Stomach (tissue), 9 donors: ENCODE measurements around the gene DYRK1B. TPM values are rescaled to one million over a fixed set of nuclear protein-coding genes. Genes with fewer than 3 reads are reported as not detected.

ENCODE experiments used
- DNase-seq, 2 donors: peaks; one replicate each; pipeline versions ENCODE4 v3.0.0 to v3.0.0-alpha.2; 2013 to 2019
- H3K27ac ChIP-seq, 5 donors: fragments of 200-600 bp in 4 of 5; sonication (generic) in 4 of 5; one replicate each; pipeline ENCODE4 v1.5.1; 2013 to 2019; ENCODE audit warnings: mild to moderate bottlenecking in 1 of 5, moderate library complexity in 1 of 5
- H3K27me3 ChIP-seq, 3 donors: fragments of 200-600 bp; sonication (generic); one replicate each; pipeline ENCODE4 v1.5.1; 2017 to 2019; ENCODE audit warnings: mixed run types in 1 of 3
- H3K36me3 ChIP-seq, 4 donors: fragments of 200-600 bp; sonication (generic); 1 replicate in 3 of 4; 2 replicates in 1 of 4; pipeline ENCODE4 v1.5.1; 2016 to 2019
- H3K4me1 ChIP-seq, 4 donors: fragments of 200-600 bp; sonication (generic); one replicate each; pipeline ENCODE4 v1.5.1; 2016 to 2019
- H3K4me3 ChIP-seq, 4 donors: fragments of 200-600 bp; sonication (generic) in 3 of 4; one replicate each; pipeline ENCODE4 v1.5.1; 2016 to 2019; ENCODE audit warnings: mild to moderate bottlenecking in 1 of 4
- H3K9me3 ChIP-seq, 4 donors: fragments of 200-600 bp; sonication (generic); one replicate each; pipeline ENCODE4 v1.5.1; 2016 to 2019
- CTCF ChIP-seq, 7 experiments: fragments of 450-650 bp in 4 of 7; fragments of 200-600 bp in 3 of 7; sonication (generic) in 3 of 7; IDR thresholded peaks; one replicate each; pipeline ENCODE4 v1.5.1; 2016 to 2019; ENCODE audit warnings: antibody characterized with exemption in 7 of 7, control low read depth in 2 of 7, mild to moderate bottlenecking in 1 of 7
- EP300 ChIP-seq: sonication (generic); formaldehyde crosslinking; IDR thresholded peaks from one replicate; pipeline ENCODE4 v1.6.1; 2017; ENCODE audit warnings: antibody characterized with exemption
- POLR2A ChIP-seq, 4 donors: fragments of 450-650 bp; IDR thresholded peaks; one replicate each; pipeline ENCODE4 v1.6.1; 2016; ENCODE audit warnings: antibody characterized with exemption in 4 of 4, control low read depth in 2 of 4, mild to moderate bottlenecking in 1 of 4, moderate library complexity in 1 of 4
- POLR2AphosphoS5 ChIP-seq, 3 donors: sonication (generic); formaldehyde crosslinking; IDR thresholded peaks; one replicate each; pipeline ENCODE4 v1.6.1; 2016; ENCODE audit warnings: antibody characterized with exemption in 3 of 3
- WGBS, 5 donors: extraction: QIAGEN DNeasy Blood & Tissue Kit in 3 of 5; methylation state at CpG; one replicate each; pipeline versions ENCODE4 v1.1.5 to v1.1.7; 2013 to 2018; 5-methylcytosine and 5-hydroxymethylcytosine counted together
- intact Hi-C: fragments of 100-400 bp; cut with DNase I; formaldehyde crosslinking; loops from one replicate; pipeline ENCODE4 v1.15.1; 2023; ENCODE audit warnings: low total_unique reads
- polyA plus RNA-seq, 3 donors: library from polyadenylated mRNA; stranded (reverse); fragments of 200-250 nt; gene quantifications; one replicate each; pipeline ENCODE4 v1.2.3, GENCODE V29; 2013
- total RNA-seq, 5 donors: library from RNA; depleted of rRNA; stranded (reverse); fragments of >200 nt; gene quantifications; one replicate each; pipeline versions ENCODE4 v1.1.0 to v1.2.3, GENCODE V29; 2014 to 2016
- donor health status: healthy with polysubstance abuse.
- donor health status: Bipolar disorder and iron deficiency.
- donor health status: healthy.

The DYRK1B gene
- total and polyA plus RNA-seq, 8 donors: 3.9 to 28.4 (median 9.9) TPM

GRCh38 chr19:39828654-39829032, 5.3 kb downstream of the DYRK1B start:
- intact Hi-C loops: no loop called here
- Histone ChIP-seq H3K27me3 (no peaks in the 10 kb centered on the region), H3K36me3 (peaks cover 45 to 68% (median 66%) of the 10 kb centered on the region in 4 donors), H3K4me3 (no peak overlapping the region), H3K9me3 (no peaks in the 10 kb centered on the region), H3K27ac (peak overlapping the region in 1 of 5 donors; percentile 14), H3K4me1 (peaks cover 22 to 37% (median 34%) of the 10 kb centered on the region in 4 donors)
- no peak for DNase-seq
- TF ChIP-seq POLR2A (IDR thresholded peaks at IDR 0.05) (no peak), POLR2AphosphoS5 (IDR thresholded peaks at IDR 0.05) (no peak), CTCF (IDR thresholded peaks at IDR 0.05) (no peak), EP300 (no peak)
- 55 to 67% (median 65%) methylated on average over 5 of the region's 5 CpGs for WGBS, 5 donors

- H3K27ac ChIP-seq: peak overlapping the region in 1 of 5 donors; percentile 14
- no peaks in the 10 kb centered on the region for H3K9me3 ChIP-seq
- no peak overlapping the region for H3K4me3 ChIP-seq
- no peaks in the 10 kb centered on the region for H3K27me3 ChIP-seq
- WGBS, 5 donors: 74 to 82% (median 76%) methylated on average over 26 of the region's 26 CpGs
- H3K36me3 ChIP-seq: peaks cover 45 to 68% (median 66%) of the 10 kb centered on the region in 4 donors
- intact Hi-C loops: no loop called here
- no peak for TF ChIP-seq CTCF (IDR thresholded peaks at IDR 0.05)
- no peak for TF ChIP-seq EP300
- no peak for TF ChIP-seq POLR2A (IDR thresholded peaks at IDR 0.05)
- TF ChIP-seq POLR2AphosphoS5 (IDR thresholded peaks at IDR 0.05): no peak
- DNase-seq: no peak
- H3K4me1 ChIP-seq: peaks cover 23 to 38% (median 34%) of the 10 kb centered on the region in 4 donors
These were observed 5.8 kb downstream of the DYRK1B start for GRCh38 chr19:39828015-39828653.

GRCh38 chr19:39827216-39827615, 6.7 kb downstream of the DYRK1B start:
- intact Hi-C loops: no loop called here
- TF ChIP-seq CTCF (IDR thresholded peaks at IDR 0.05) (no peak), POLR2A (IDR thresholded peaks at IDR 0.05) (no peak), POLR2AphosphoS5 (IDR thresholded peaks at IDR 0.05) (no peak), EP300 (no peak)
- Histone ChIP-seq H3K36me3 (peaks cover 45 to 72% (median 66%) of the 10 kb centered on the region in 4 donors), H3K27ac (no peak overlapping the region), H3K4me3 (no peak overlapping the region), H3K9me3 (no peaks in the 10 kb centered on the region), H3K27me3 (no peaks in the 10 kb centered on the region), H3K4me1 (peaks cover 14 to 29% (median 25%) of the 10 kb centered on the region in 4 donors)
- WGBS, 5 donors: 88 to 94% (median 89%) methylated on average over 9 to 13 of the region's 13 CpGs
- no peak for DNase-seq

GRCh38 chr19:39826311-39826945, 7.5 kb downstream of the DYRK1B start:
- peaks cover 11 to 21% (median 18%) of the 10 kb centered on the region in 4 donors for H3K4me1 ChIP-seq
- no peak overlapping the region for H3K27ac ChIP-seq
- H3K36me3 ChIP-seq: peaks cover 45 to 66% (median 62%) of the 10 kb centered on the region in 4 donors
- no peaks in the 10 kb centered on the region for H3K9me3 ChIP-seq
- intact Hi-C loops: no loop called here
- 90 to 93% (median 92%) methylated on average over 24 to 35 of the region's 35 CpGs for WGBS, 5 donors
- no peaks in the 10 kb centered on the region for H3K27me3 ChIP-seq
- DNase-seq: peak in 1 of 2 donors; percentile 18
- TF ChIP-seq POLR2A (IDR thresholded peaks at IDR 0.05) (no peak), CTCF (IDR thresholded peaks at IDR 0.05) (no peak), EP300 (no peak), POLR2AphosphoS5 (IDR thresholded peaks at IDR 0.05) (no peak)
- H3K4me3 ChIP-seq: no peak overlapping the region
